ENCODE measurements around the gene SORCS1. TPM values are rescaled to one million over a fixed set of nuclear protein-coding genes. Genes with fewer than 3 reads are reported as not detected.

Gene SORCS1
- total RNA-seq, 1 donor from 2014 or later = 3.1 TPM

- DNase-seq (ENCODE audit: low spot score) = no peak
These were observed 60.4 kb downstream of the SORCS1 start for GRCh38 chr10:107104026-107104652.

- DNase-seq (ENCODE audit: low spot score) = peak; percentile 20
These were observed 61.1 kb downstream of the SORCS1 start for GRCh38 chr10:107103174-107104025.

- DNase-seq (ENCODE audit: low spot score) = no peak
These were observed 66.2 kb downstream of the SORCS1 start for GRCh38 chr10:107098326-107098725.

GRCh38 chr10:107094824-107095522 lies 69.5 kb downstream of the SORCS1 start:
- no peak for DNase-seq (ENCODE audit: low spot score)

GRCh38 chr10:107092321-107092720 lies 72.2 kb downstream of the SORCS1 start:
- DNase-seq (ENCODE audit: low spot score) = no peak

GRCh38 chr10:107091126-107091525 lies 73.4 kb downstream of the SORCS1 start:
- DNase-seq (ENCODE audit: low spot score) = no peak

GRCh38 chr10:107085665-107086525 lies 78.6 kb downstream of the SORCS1 start:
- no peak for DNase-seq (ENCODE audit: low spot score)

GRCh38 chr10:107083388-107084009 lies 81.0 kb downstream of the SORCS1 start:
- DNase-seq (ENCODE audit: low spot score) = no peak

- DNase-seq (ENCODE audit: low spot score) = no peak
These were observed 82.9 kb downstream of the SORCS1 start for GRCh38 chr10:107081644-107082043.

GRCh38 chr10:107075117-107075516 lies 89.4 kb downstream of the SORCS1 start:
- DNase-seq (ENCODE audit: low spot score) = no peak

- DNase-seq (ENCODE audit: low spot score) = no peak
These were observed 91.7 kb downstream of the SORCS1 start for GRCh38 chr10:107072786-107073185.

- DNase-seq (ENCODE audit: low spot score) = no peak
These were observed 92.5 kb downstream of the SORCS1 start for GRCh38 chr10:107072028-107072427.

- DNase-seq (ENCODE audit: low spot score) = no peak
These were observed 93.2 kb downstream of the SORCS1 start for GRCh38 chr10:107071301-107071700.

- DNase-seq (ENCODE audit: low spot score) = no peak
These were observed 96.7 kb downstream of the SORCS1 start for GRCh38 chr10:107067843-107068242.

- no peak for DNase-seq (ENCODE audit: low spot score)
These were observed 100.4 kb downstream of the SORCS1 start for GRCh38 chr10:107064075-107064474.

GRCh38 chr10:107059872-107060271 lies 104.6 kb downstream of the SORCS1 start:
- no peak for DNase-seq (ENCODE audit: low spot score)

- no peak for DNase-seq (ENCODE audit: low spot score)
These were observed 105.3 kb downstream of the SORCS1 start for GRCh38 chr10:107059068-107059804.

- DNase-seq (ENCODE audit: low spot score) = no peak
These were observed 106.2 kb downstream of the SORCS1 start for GRCh38 chr10:107058331-107058730.

GRCh38 chr10:107056182-107056581 lies 108.3 kb downstream of the SORCS1 start:
- no peak for DNase-seq (ENCODE audit: low spot score)

- DNase-seq (ENCODE audit: low spot score) = no peak
These were observed 109.9 kb downstream of the SORCS1 start for GRCh38 chr10:107054469-107055156.
